NCI-H2029 (cell line): ENCODE data around the gene CD151.
A peak's percentile ranks its signal among the peaks of the same experiment; 100 is the strongest.

Experiments
- DNase-seq: peaks from one replicate; lab custom pipeline; 2025; lab: John Stamatoyannopoulos, UW

The CD151 gene

DNA sequence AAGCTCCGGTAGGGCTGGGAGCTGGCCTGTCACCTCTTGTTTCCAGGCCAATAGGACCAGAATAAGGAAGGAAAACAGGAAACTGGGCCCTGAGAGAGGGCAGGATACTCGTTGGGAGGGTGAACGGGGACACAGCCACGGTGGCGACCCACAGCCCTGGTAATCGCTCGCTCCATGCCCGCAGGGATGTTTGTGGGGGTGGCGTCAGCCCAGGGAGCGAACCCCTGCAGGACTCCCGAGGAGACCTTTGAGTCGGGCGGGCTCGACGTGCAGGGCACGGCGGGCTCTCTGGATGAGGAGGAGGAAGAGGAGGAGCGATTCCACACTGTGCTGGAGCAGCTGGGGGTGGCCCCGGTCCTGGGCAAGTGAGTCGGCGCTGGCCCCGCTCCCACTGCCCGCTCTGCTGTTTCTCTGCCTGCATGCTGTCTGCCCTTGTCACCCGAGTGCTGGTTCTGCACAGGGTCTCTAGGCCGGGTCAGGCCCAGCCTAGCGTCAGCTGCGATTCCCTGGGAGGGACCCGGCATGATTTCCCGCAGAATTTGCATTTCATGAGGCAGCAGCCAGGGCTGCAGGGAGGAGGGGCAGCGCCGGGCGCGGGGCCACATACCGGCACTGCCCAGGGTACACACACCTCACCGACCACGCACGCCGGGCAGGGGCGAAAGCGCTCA is 3.4 kb upstream of the CD151 start:
- no peak for DNase-seq

DNA sequence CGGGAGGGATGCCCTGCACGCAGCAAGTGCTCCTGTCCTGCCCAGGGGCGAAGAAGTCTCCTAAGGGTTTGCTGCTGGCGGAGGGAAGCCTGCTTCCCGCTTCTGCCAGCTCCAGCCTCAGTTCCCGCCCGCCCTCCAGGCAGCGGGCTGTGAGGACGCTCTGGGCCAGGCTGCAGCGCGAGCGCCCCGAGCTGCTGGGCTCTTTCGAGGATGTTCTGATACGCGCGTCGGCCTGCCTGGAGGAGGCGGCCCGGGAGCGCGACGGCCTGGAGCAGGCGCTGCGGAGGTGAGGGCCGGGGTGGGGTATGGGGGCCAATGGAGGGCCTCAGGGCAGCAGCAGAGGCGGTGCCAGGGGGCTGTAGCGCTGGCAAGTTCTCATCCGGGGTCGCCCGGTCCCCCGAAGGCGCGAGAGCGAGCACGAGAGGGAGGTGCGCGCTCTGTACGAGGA is 2.9 kb upstream of the CD151 start:
- DNase-seq: no peak

DNA sequence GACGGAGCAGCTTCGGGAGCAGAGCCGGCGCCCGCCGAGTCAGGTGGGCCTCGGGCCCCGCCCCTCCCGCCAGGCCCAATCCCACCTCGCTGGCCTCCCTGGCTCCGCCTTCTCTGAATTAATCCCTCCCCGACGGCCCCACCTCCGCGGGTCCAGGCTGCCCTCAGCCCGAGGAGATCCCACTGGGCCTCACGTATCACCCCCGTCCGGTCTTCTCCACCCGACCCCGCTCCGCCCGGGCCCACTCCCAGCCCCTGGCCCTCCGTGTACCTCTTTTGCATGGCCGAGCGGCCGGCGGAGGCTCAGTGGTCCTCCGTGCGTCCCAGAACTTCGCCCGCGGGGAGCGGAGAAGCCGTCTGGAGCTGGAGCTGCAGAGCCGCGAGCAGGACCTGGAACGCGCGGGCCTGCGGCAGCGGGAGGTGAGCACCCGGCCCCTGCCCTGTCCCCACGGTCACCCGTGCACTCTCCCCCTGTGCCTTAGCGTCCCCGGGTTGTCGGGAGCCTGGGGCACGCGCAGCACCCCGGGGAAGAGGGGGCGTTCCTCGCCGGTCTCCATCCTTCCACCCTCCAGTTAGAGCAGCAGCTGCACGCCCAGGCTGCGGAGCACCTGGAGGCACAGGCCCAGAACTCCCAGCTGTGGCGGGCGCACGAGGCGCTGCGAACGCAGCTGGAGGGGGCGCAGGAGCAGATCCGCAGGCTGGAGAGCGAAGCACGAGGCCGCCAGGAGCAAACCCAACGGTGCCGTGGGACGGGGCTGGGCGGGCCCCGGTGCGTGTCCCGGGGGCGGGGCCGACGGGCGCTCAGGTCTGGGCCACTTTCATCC is 2.2 kb upstream of the CD151 start:
- peak; percentile 72 for DNase-seq

DNA sequence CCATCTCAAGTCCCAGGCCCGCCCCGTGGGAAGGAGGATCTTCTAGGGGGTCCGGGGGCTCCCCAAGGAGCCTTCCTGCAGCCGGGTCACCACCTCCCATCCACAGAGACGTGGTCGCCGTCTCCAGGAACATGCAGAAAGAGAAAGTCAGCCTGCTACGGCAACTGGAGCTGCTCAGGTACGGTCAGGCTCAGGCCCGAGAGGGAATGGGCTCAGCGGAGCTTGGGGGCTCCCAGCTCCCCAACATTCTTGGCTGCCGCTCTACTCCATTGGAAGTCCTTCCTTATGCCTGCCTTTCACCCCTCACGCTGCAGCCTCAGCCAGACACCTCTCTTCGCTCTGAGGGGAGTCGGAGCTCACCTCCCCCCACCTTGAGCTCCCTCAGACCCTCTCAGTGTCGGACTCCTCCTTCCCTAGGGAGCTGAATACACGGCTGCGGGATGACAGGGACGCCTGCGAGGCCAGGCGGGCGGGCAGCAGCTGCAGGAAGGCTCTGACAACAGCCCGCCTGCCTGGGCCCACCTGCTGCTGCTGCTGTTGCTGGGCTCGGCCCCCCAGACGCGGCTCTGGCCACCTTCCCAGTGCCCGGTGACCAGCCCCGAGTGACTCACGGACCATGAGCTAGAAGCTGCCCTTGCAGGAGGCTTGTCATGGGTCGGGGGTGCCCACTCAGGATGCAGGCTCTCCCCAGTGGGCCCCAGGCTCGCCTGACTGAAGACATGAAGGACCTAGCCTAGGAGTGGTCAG is 1.5 kb upstream of the CD151 start:
- no peak for DNase-seq

DNA sequence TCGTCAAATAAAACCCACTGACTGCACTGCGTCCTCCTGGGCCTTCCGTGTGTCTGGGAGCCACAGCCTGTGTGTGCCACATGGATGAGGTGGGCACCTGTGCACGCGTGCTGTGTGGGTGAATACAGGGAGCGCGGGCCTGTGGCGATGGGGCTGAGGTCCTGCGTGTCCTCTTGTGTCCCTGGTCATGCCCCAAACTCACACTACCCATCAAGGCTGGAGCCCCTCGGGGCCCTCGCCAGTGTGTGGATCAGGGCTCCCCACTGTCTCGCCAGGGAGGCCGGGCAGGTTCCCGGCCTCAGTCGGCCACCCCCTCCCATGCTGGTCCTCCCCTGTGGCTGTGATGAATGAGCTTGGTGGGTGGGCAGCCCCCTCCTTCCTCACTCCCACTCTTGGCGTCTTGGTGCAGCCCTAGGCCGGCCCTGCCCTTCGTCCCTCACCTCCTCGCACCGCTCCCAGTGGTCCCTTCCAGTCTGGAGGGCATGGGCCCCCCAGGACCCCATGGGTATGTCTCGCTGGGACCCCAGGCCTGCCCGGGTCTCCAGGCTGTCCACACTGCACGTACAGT is 707 bp upstream of the CD151 start:
- no peak for DNase-seq

DNA sequence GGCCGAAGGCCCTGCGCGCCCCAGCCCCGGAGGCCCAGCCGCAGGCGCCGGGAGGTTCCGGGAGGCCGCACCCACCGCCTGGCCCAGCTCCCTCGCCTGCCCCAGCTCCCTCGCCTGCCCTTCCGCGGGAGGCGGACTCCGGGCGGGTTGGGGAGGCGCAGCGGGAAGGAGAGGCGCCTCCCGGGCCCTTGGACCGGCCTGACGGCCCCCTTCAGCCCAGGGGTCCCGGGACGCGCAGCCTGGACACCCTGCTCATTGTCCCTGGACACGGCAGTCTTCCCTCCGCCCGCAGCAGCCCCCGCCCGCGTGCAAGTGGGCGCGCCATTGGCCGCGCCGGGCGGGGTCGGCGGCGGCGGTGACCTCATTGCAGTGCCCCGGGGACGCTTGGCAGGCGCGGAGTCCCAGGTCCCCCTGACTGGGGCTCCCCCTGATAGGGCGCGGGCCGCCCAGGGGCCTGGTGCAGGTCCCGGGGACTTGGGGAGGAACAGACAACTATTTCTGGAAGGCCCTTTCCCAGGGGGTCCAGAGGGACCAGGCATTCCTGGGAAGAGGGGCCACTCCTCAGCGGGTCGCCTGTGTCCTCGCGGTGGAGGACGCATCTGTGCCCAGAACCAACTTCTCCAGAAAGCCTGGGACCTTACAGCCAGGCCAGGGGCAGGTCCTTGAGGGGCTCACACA is 501 bp downstream of the CD151 start:
- DNase-seq: no peak

DNA sequence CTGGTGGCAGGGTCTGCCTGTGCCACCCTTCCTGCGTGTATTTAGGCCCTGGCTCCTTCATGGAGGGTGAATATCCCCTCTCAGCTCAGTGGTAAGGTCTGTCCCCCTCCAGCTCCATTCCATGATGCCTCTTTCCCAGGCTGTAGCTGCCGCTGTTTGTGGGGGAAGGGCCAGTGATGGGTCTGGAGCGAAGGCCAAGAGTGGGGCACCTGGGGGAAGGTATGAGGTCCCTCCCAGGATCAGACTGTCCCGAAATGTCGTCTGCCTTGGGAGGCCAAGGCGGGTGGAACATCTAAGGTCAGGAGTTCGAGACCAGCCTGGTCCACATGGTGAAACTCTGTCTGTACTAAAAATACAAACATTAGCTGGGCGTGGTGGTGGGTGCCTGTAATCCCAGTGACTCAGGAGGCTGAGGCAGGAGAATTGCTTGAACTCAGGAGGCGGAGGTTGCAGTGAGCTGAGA is 1.1 kb downstream of the CD151 start:
- no peak for DNase-seq

DNA sequence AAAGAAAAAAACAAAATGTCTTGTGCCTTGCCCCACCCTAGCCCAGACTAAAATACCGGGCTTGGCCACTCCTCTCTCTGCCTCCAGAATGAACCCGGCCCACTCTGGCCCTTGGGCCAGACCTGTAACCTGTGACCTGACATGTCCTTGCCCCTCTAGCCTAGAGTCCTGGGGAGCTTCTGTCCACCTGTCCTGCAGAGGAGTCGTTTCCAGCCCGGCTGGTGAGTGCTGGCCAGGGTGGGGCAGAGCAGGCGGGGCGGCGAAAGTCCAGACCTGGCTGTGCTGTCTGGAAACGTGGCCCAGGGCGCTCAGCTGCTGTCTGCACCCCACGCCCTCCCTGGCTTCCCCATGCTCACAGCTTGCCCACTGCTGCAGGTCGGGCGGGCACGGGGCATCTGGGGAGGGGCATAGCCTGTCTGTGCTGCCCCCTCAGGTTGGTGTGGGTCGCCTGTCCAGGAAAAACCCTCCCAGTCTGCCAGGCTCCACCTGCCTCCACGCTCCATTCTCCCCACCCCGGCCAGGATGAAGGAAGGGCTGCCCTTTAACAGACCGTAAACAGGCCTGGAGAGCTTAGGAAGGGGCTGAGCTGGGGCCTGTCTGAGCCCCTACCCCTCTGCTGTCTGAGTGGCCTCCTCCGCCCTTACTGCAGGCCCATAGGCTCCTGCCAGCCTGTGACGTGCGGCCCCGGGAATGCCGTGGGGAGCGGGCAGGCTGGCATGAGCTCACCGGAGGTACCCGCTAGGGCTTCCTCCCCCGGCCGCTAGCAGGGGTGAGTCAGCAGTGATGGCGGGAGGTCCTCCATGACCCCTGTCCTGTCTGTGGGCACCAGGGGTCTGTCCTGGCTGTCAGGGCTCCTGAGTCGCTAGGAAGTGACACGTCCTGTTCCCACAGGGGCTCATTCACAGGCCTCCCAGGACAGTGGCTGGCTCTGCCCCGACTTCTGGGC is 1.9 kb downstream of the CD151 start:
- DNase-seq: no peak

DNA sequence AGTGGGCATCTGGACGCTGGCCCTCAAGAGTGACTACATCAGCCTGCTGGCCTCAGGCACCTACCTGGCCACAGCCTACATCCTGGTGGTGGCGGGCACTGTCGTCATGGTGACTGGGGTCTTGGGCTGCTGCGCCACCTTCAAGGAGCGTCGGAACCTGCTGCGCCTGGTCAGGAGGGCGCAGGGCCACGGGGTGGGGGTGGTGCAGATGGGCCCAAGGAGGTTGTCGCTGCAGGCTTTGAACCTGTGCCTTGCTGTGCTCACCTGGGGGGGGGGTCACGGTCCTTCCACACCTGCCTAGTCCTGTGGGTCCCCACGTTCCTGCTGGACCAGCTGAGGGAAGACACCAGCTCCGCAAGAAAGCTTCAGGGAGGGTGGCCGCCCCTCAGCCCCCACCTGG is 3.5 kb downstream of the CD151 start:
- DNase-seq: no peak

DNA sequence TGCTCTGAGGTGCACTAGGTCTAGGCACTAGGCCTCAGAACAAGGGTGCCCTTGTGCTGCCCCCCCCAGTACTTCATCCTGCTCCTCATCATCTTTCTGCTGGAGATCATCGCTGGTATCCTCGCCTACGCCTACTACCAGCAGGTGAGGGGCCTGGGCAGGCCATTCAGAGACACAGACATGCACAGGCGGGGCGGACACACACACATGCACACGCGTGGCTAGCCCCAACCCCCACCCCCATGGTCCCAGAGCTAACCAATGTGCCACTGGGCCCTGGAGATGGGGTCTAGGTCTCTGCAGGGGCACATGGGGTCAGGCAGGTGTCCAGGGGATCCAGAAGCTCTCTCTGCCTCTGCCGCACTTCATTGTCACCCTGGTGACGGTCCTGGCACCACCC is 3.9 kb downstream of the CD151 start:
- no peak for DNase-seq

DNA sequence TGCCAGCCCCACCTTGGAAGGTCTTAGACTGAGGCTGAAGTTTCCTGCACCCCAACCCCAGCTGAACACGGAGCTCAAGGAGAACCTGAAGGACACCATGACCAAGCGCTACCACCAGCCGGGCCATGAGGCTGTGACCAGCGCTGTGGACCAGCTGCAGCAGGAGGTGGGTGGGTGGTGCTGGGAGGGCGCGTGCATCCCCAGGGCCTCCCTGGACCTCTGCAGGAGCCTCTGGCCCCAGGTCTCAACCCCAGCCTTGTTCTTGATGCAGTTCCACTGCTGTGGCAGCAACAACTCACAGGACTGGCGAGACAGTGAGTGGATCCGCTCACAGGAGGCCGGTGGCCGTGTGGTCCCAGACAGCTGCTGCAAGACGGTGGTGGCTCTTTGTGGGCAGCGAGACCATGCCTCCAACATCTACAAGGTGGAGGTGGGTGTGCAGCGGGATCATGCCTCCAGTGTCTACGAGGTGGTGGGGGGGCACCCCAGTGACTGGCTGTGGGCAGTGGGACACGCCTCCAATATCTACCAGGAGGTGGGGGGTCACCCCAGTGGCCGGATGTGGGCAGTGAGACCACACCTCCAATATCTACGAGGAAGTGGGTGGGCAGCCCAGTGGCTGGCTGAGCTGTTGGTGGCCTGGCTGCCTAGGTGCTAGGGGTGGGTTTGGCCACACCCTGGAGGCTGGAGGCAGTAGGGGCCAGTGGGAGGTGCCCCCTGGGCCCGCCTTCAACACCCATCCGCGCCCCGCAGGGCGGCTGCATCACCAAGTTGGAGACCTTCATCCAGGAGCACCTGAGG is 4.6 kb downstream of the CD151 start:
- DNase-seq: no peak

DNA sequence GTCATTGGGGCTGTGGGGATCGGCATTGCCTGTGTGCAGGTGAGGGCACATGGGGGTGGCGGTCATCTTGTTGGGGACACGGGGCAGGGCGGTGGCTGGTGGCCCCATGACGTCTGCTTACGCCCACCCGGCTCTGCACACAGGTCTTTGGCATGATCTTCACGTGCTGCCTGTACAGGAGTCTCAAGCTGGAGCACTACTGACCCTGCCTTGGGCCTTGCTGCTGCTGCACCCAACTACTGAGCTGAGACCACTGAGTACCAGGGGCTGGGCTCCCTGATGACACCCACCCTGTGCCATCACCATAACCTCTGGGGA is 5.2 kb downstream of the CD151 start:
- no peak for DNase-seq

DNA sequence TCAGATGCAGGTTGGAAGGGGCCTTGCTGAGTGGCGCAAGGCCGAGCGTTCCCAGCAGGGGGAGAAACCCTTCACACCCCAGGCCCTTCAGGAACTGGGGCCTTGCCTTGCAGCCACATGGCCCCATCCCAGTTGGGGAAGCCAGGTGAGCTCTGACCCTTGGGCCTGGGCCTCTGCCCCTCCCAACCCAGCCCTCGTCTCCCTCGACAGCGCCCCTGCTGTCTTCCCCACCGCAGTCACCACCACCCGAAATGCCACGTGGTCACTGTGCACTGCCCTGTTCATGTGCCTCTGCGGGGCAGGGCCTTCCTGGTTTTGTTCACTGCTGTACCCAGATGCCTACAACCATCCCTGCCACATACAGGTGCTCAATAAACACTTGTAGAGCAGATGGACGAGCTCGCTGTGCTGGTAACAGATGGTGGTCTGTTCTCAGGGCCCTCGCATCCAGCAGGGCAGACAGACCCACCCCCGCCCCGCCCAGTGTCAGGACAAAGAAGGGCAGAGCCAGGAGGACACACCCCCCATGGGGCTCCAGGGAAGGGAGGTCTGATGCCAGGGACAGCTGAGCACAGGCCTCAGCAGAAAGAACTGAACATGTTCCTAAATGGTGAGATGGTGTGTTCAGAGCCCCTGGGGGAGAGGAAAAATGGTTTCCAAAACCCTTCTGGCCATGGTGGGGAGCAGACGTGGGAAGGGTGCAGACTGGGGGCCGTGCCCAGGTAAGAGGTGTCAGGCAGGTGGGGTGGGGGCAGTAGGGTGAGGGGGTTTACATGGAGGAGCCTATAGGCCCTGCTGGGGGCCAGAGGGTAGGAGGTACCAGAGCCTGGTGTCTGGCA is 5.9 kb downstream of the CD151 start:
- no peak for DNase-seq

DNA sequence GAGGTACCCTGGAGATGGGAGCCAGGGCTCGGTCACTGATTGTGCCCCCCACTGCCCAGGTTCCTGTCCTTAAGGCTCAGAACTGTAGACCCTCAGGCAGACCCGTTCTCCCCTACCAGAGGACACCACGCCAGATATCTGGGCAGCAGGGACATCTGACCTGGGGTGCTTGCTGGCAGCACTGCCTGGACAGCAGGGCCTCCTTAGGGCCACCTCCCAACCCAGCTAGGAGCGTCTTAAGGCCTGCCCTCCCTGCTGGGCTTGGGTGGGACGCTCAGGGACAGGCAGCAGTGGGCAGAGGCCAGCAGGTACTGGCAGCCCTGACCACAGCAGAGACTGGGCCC is 6.5 kb downstream of the CD151 start:
- DNase-seq: no peak

DNA sequence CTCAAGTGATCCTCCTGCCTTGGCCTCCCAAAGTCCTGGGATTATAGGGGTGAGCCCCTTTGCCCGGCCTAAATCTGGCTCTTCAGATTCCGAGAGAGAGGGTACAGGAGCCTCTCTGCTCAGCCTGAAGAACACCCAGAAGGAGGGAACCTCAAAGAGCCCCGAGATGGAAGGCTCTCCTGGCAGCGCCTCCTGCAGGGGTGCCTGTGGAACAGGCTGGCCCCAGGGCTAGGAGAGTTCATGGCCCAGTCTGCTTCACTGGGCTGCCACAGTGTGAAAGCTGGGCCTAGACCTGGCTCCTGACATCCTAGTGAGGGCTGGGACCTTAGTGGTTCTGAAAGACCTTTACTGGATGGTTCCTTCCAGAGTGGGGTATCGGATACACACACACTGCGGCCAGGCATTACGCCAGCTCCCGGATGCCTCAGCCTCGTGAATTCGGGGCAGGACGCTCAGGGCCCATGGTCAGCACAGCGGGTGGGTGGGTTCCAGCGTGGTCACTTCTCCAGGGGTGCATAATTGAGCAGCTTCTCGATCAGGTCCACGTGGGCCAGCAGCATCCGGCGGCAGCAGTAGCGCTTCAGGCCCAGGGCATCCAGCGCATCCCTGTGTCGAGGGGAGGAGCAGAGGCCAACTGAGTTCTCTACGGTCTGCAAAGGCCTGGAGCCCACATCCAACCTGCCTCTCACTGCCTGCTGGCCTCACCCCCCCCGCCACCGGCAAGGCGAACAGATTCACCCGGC is 7.3 kb downstream of the CD151 start:
- DNase-seq: no peak

DNA sequence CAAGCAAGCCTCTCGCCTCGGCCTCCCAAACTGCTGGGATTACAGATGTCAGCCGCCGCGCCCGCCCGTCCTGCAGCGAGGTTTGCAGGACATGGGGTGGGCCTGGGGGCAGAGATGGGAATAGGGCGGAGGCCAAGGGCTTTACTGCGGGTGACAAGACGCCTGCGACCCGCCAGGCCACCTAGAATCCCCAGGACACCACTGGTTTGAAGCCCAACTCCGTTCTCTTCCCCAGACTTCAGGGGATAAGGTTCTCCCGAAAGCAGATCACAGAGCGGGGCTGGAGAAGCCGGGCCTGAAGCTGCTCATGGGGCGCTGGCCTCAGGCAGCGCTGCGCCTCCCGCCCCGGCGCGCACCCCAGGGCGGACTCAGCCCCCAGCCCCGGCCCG is 9.2 kb downstream of the CD151 start:
- DNase-seq: no peak

DNA sequence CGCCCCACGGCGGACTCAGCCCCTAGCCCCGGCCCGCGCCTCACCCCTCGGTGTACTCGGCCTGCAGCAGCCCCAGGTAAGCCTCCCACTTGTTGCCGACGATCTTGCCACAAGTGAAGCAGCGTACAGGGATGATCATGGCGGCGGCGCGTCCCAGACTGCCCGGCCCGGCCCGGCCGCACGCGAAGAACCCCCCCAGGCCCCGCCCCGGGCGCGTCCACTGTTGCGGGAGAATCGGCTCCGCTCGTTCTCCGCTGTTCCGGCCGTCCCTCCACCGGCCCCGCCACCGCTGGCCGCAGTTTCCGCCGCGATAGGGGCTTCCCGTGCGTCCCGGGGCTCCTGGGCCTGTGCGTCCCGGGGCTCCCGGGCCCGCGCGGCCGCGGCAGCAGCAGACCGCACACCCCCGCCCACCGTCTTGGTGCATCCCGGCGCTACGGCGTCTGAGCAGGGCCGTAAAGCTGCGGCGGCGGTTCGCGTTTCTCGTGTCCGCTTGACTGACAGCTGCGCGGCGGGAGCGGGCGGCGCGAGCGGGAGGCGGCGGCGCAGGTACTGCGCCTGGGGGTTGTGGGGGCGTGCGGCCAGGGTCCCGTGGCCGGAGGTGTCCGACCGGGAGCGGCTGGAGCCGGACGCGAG is 9.7 kb downstream of the CD151 start, which contains the start of the genes POLR2L and TSPAN4:
Gene POLR2L, minus strand, starts transcription at position 160 of the 633 bp plus-strand sequence. Its CDS starts 21 bp downstream, at position 139.
Gene TSPAN4, plus strand, starts transcription at position 483 of the 633 bp plus-strand sequence. CDS start 7,453 bp downstream, outside the sequence.
- peak; percentile 82 for DNase-seq
